H1 (cell line): ENCODE data around the gene PDIA3.

ENCODE experiments used
- CEBPB ChIP-seq: IDR thresholded peaks from 2 replicates; pipeline ENCODE4 v1.6.1; 2012; ENCODE audit warnings: low read depth, low read length
- CHD1 ChIP-seq: IDR thresholded peaks from 2 replicates; pipeline ENCODE4 v1.6.1; 2012; ENCODE audit warnings: low read depth, low read length, improper control_type of control experiment
- EP300 ChIP-seq, 2 experiments: IDR thresholded peaks; 1 replicate in 1 of 2; 2 replicates in 1 of 2; pipeline ENCODE4 v1.6.1; 2011 to 2012; ENCODE audit warnings: low read depth in 2 of 2, low read length in 2 of 2, mild to moderate bottlenecking in 2 of 2, borderline replicate concordance in 1 of 2, inconsistent platforms in 1 of 2, moderate library complexity in 1 of 2
- EZH2 ChIP-seq: fragments of 200-600 bp; sonication (generic); IDR thresholded peaks from 2 replicates; pipeline ENCODE4 v1.7.1; 2012; ENCODE audit warnings: low read depth, mild to moderate bottlenecking, moderate library complexity, low read length, inconsistent platforms; ENCODE audit not compliant: severe bottlenecking
- GABPA ChIP-seq: IDR thresholded peaks from 2 replicates; pipeline ENCODE4 v1.6.1; 2011; ENCODE audit warnings: mild to moderate bottlenecking, low read length, moderate library complexity, borderline replicate concordance; ENCODE audit not compliant: insufficient read depth
- NANOG ChIP-seq: IDR thresholded peaks from 2 replicates; pipeline ENCODE4 v1.6.1; 2011; ENCODE audit warnings: low read length, low read depth, mild to moderate bottlenecking, inconsistent platforms; ENCODE audit not compliant: insufficient read depth, poor library complexity, severe bottlenecking
- PHF8 ChIP-seq: fragments of 200-600 bp; sonication (generic); conservative IDR thresholded peaks from 2 replicates; pipeline ENCODE4 v1.7.1; 2012; ENCODE audit warnings: low read depth, mild to moderate bottlenecking, inconsistent platforms, low read length, moderate library complexity
- POLR2A ChIP-seq, 2 experiments: IDR thresholded peaks; 1 replicate in 1 of 2; 2 replicates in 1 of 2; pipeline ENCODE4 v1.6.1; 2011; ENCODE audit warnings: low read depth in 2 of 2, low read length in 2 of 2, mild to moderate bottlenecking in 2 of 2; ENCODE audit errors: control extremely low read depth in 1 of 2
- POLR2AphosphoS5 ChIP-seq: IDR thresholded peaks from 2 replicates; pipeline ENCODE4 v1.6.1; 2011; ENCODE audit warnings: low read depth, low read length
- RXRA ChIP-seq: IDR thresholded peaks from 2 replicates; pipeline ENCODE4 v1.6.1; 2011; ENCODE audit warnings: low read depth, mild to moderate bottlenecking, low read length, moderate library complexity; ENCODE audit not compliant: insufficient read depth
- SRF ChIP-seq: IDR thresholded peaks from 2 replicates; pipeline ENCODE4 v1.6.1; 2011; ENCODE audit warnings: mild to moderate bottlenecking, low read depth, low read length, moderate library complexity
- YY1 ChIP-seq: IDR thresholded peaks from 2 replicates; pipeline ENCODE4 v1.6.1; 2011; ENCODE audit warnings: low read depth, mild to moderate bottlenecking, low read length
- TF ChIP-seq, protein P1 (sequence below), 3 experiments: IDR thresholded peaks; 1 replicate in 2 of 3; 2 replicates in 1 of 3; pipeline versions ENCODE4 v1.5.1 to v1.6.1; 2011; ENCODE audit warnings: low read length in 3 of 3, mild to moderate bottlenecking in 3 of 3, inconsistent platforms in 2 of 3, low read depth in 1 of 3, moderate library complexity in 1 of 3; ENCODE audit not compliant: insufficient read depth in 1 of 3; ENCODE audit errors: control extremely low read depth in 1 of 3

DNA sequence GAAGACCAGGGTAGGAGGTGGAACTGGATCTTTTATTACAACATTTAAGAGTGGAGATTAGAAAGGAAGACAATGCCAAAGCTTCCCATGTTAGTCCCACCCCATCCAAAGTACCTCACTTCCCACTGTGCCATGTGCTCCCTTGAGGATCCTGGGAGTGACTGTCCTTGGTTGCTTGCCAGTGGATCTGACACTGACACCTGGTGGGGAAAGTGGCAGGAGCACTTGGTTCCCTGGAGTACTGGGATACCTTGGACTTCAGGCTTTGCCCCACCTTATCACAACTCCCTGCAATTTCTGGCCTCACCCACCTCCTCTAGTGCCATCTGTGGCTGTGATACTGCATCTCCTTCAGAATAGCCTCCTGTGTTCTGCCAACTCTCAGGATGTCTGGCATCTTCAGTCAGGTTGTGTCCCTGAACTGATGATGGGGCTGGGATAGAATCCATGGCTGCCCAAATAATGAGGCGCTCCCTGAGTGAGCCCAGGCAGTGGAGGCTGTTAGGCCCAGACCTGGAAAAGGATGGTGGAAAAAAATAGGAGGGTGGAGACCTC is 29.2 kb downstream of the PDIA3 start:
- TF ChIP-seq, protein P1, sequence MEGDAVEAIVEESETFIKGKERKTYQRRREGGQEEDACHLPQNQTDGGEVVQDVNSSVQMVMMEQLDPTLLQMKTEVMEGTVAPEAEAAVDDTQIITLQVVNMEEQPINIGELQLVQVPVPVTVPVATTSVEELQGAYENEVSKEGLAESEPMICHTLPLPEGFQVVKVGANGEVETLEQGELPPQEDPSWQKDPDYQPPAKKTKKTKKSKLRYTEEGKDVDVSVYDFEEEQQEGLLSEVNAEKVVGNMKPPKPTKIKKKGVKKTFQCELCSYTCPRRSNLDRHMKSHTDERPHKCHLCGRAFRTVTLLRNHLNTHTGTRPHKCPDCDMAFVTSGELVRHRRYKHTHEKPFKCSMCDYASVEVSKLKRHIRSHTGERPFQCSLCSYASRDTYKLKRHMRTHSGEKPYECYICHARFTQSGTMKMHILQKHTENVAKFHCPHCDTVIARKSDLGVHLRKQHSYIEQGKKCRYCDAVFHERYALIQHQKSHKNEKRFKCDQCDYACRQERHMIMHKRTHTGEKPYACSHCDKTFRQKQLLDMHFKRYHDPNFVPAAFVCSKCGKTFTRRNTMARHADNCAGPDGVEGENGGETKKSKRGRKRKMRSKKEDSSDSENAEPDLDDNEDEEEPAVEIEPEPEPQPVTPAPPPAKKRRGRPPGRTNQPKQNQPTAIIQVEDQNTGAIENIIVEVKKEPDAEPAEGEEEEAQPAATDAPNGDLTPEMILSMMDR (IDR thresholded peaks at IDR 0.05; ENCODE audit: control extremely low read depth in 1 of 3, insufficient read depth in 1 of 3, low read depth in 1 of 3, low read length in 3 of 3), result peak; percentile 42 to 70 (median 68); a peak in 3 of 4 replicates
- TF ChIP-seq POLR2AphosphoS5 (no peak; the same call in 1 of the 2 replicates), POLR2A (IDR thresholded peaks at IDR 0.05; ENCODE audit: control extremely low read depth in 1 of 2, low read depth in 2 of 2, low read length in 2 of 2) (peak in 1 of 2 experiments; percentile 54; a peak in 1 of 3 replicates), RXRA (no peak), PHF8 (no peak), EP300 (IDR thresholded peaks at IDR 0.05; ENCODE audit: borderline replicate concordance in 1 of 2, low read depth in 2 of 2, low read length in 2 of 2) (no peak), CEBPB (no peak), SRF (no peak), YY1 (no peak), NANOG (no peak), CHD1 (no peak), EZH2 (no peak), GABPA (no peak)
